Kidney (tissue), 14 donors: ENCODE data around the gene FHDC1. TPM values are rescaled to one million over a fixed set of nuclear protein-coding genes. Genes with fewer than 3 reads are reported as not detected.

Experiments used
- DNase-seq, 5 donors: peaks; one replicate each; pipeline ENCODE4 v3.0.0-alpha.2; 2013 to 2020
- FAIRE-seq: peaks from 2 replicates; lab custom pipeline; 2012; peaks lifted over from hg19 to GRCh38; lab: Jason Lieb, UNC
- H3K27ac ChIP-seq, 2 donors: one replicate each; pipeline ENCODE4 v1.7.0; 2013; ENCODE audit warnings: low read depth in 2 of 2, low read length in 2 of 2, inconsistent platforms in 1 of 2
- H3K27me3 ChIP-seq: one replicate; pipeline ENCODE4 v1.7.1; 2013; ENCODE audit warnings: low read length, inconsistent platforms; ENCODE audit not compliant: control insufficient read depth, insufficient read depth
- H3K36me3 ChIP-seq, 3 donors: one replicate each; pipeline versions ENCODE4 v1.7.0 to v1.7.1; 2013; ENCODE audit warnings: low read length in 3 of 3, control low read depth in 1 of 3, inconsistent platforms in 1 of 3; ENCODE audit not compliant: insufficient read depth in 3 of 3, control insufficient read depth in 2 of 3
- H3K4me1 ChIP-seq, 3 donors: one replicate each; pipeline versions ENCODE4 v1.7.0 to v1.7.1; 2013; ENCODE audit warnings: low read length in 3 of 3, inconsistent platforms in 1 of 3, low read depth in 1 of 3; ENCODE audit not compliant: control insufficient read depth in 2 of 3, insufficient read depth in 2 of 3
- H3K4me3 ChIP-seq, 3 donors: one replicate each; pipeline versions ENCODE4 v1.7.0 to v1.8.1; 2013; ENCODE audit warnings: low read length in 3 of 3, control low read depth in 1 of 3, inconsistent platforms in 1 of 3
- H3K9ac ChIP-seq, 3 donors: one replicate each; pipeline versions ENCODE4 v1.7.0 to v1.7.1; 2013; ENCODE audit warnings: low read length in 3 of 3, control low read depth in 1 of 3, inconsistent platforms in 1 of 3
- H3K9me3 ChIP-seq, 3 donors: one replicate each; pipeline versions ENCODE4 v1.7.0 to v1.7.1; 2013; ENCODE audit warnings: low read length in 3 of 3, control low read depth in 1 of 3, inconsistent platforms in 1 of 3; ENCODE audit not compliant: control insufficient read depth in 2 of 3, insufficient read depth in 1 of 3
- intact Hi-C: fragments of 100-400 bp; cut with DNase I; formaldehyde crosslinking; loops from one replicate; pipeline ENCODE4 v1.11.1; 2022
- polyA plus RNA-seq: library from polyadenylated mRNA; stranded (reverse); fragments of 350-450 nt; fragmentation: Illumina TruSeq; extraction: RNeasy Lipid Tissue Mini Kit (QIAGEN cat#74804); gene quantifications from one replicate; pipeline ENCODE4 v1.2.3, GENCODE V29; 2014; ENCODE audit warnings: low read depth, low replicate concordance; ENCODE audit not compliant: insufficient read depth
- total RNA-seq: library from RNA; stranded (reverse); fragmentation: NEBNext Ultra II Directional; extraction: Animal tissue kit (Norgen Biotek cat#: 25700); gene quantifications from one replicate; pipeline ENCODE4 v1.2.1, GENCODE V29; 2021
- TF ChIP-seq, protein P1 (sequence below): IDR thresholded peaks from 3 replicates; pipeline ENCODE4 v1.5.1; 2012; ENCODE audit warnings: mild to moderate bottlenecking, moderate library complexity, borderline replicate concordance; ENCODE audit not compliant: insufficient read depth; ENCODE audit errors: extremely low read depth
- donor health status: control.
- donor health status: control.
- donor health status: control.
- donor health status: control.
- donor health status: control.
- donor health status: DM: yes; HTN: yes; CAD: no.
- donor health status: Normal renal cell carcinoma (clear cell type).

FHDC1 gene
- total and polyA plus RNA-seq, 2 donors from 2014 or later = 1.5 to 5.9 TPM

DNA sequence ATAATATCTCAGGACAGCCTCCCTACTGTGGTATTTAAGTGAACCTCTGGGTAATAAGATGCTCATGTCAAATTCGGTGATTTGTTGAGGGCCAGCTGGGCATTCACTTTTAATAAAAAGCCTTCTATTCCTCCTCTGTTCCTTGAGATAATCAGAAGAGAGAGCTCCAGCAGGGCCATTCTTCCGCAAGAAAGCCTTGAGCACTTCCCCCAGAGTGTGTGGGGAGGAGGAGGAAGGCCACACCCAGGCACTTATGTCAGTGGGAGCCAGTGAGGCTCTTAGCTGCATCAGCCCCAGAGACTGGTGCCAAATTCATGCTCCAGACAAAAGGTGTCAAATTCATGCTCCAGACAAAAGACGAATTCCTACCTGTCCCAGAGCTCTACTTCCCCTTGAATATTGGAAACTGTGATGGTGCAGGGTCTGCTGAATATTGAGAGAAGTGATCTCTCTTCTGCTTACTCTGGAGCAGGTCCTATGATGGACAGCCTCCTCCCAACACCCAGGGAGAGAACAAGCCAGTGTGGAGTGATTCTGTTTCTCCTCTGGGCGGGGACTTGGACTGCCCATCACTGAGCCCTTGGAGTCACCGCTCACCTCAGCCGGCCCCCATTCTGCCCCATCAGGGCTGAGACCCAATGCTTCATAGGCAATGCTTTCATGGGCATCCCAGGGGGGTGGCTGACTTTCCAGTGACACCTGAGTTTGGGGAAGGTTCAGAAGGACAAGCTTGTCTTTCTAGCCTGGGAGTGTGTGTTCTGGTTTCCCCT lies 68.1 kb downstream of the FHDC1 start:
- Histone ChIP-seq H3K4me3 (no peak overlapping the region), H3K36me3 (no peaks in the 10 kb centered on the region), H3K4me1 (no peaks in the 10 kb centered on the region), H3K27ac (no peak overlapping the region), H3K27me3 (no peaks in the 10 kb centered on the region), H3K9ac (no peak overlapping the region), H3K9me3 (no peaks in the 10 kb centered on the region)
- peak in 1 of 5 donors; percentile 30 for DNase-seq
- intact Hi-C loops = no loop called here
- no peak for FAIRE-seq
- TF ChIP-seq, protein P1, sequence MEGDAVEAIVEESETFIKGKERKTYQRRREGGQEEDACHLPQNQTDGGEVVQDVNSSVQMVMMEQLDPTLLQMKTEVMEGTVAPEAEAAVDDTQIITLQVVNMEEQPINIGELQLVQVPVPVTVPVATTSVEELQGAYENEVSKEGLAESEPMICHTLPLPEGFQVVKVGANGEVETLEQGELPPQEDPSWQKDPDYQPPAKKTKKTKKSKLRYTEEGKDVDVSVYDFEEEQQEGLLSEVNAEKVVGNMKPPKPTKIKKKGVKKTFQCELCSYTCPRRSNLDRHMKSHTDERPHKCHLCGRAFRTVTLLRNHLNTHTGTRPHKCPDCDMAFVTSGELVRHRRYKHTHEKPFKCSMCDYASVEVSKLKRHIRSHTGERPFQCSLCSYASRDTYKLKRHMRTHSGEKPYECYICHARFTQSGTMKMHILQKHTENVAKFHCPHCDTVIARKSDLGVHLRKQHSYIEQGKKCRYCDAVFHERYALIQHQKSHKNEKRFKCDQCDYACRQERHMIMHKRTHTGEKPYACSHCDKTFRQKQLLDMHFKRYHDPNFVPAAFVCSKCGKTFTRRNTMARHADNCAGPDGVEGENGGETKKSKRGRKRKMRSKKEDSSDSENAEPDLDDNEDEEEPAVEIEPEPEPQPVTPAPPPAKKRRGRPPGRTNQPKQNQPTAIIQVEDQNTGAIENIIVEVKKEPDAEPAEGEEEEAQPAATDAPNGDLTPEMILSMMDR = no peak

DNA sequence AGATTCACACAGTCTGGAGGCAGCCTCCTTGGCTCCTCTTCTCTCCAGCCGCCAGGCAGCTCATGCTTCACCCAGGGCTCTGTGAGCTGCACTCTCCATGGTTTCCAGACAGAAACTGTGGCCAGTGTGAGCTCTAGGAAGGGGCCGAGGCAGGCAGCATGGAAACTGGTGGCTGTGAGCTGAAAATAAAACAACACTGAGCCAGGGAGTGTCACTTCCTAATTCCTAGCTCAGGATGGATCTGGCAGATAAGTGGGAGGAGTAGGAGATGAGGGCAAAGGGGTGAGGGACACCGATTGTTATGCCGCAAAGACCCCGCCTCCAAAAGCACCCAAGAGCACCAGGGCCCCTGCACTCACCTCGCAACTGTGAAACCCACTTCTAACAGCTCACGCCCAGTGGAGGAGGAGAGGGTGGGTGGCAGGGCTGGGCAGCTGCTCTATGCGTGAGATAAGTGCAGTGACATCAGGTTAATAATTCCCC lies 69.8 kb downstream of the FHDC1 start:
- DNase-seq = peak in 1 of 5 donors; percentile 37
- Histone ChIP-seq H3K4me1 (no peaks in the 10 kb centered on the region), H3K27ac (no peak overlapping the region), H3K9ac (no peak overlapping the region), H3K27me3 (no peaks in the 10 kb centered on the region), H3K36me3 (no peaks in the 10 kb centered on the region), H3K4me3 (no peak overlapping the region), H3K9me3 (no peaks in the 10 kb centered on the region)
- no peak for FAIRE-seq
- intact Hi-C loops = no loop called here
- TF ChIP-seq, protein P1 = no peak

DNA sequence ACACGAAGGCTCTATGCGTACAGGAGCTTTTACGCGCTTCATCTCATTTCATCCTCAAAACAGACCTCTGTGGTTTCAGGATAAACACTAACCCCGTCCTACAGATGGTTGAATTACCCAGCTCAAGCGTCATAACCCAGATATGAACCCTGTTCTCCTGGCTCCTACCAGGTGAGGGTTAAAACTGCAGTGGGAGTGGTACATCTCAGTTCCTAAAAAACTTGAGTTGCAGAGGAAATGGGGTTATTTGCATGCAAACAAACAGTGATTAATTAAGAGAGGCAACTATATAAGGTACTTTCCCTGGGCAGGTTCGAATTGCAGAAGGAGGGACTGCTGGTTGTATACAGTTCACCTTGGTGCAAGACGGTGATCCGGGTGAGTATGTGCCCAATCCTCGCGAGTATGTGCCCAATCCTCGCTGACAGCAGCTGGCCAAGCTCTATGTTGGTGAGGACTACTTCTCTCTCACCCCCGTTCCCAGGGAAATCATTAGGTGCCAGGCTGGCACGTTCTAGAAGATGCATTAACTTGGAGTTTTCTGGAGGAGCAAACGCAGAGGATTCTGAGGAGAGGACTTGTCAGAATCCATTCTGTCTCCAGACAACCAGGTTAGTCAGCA lies 72.6 kb downstream of the FHDC1 start:
- H3K27ac ChIP-seq = no peak overlapping the region
- TF ChIP-seq, protein P1 = no peak
- FAIRE-seq (no peak), DNase-seq (no peak)
- H3K9ac ChIP-seq = no peak overlapping the region
- no peaks in the 10 kb centered on the region for H3K4me1 ChIP-seq
- intact Hi-C loops = no loop called here
- no peak overlapping the region for H3K4me3 ChIP-seq
- no peaks in the 10 kb centered on the region for H3K27me3 ChIP-seq
- no peaks in the 10 kb centered on the region for H3K9me3 ChIP-seq
- no peaks in the 10 kb centered on the region for H3K36me3 ChIP-seq
